Neural cell (in vitro differentiated cells): Measurements from ENCODE around the gene SCAF4.

Source experiments
- EZH2 ChIP-seq: fragments of 200-600, 300-800 bp; shearing (Covaris generic), sonication (generic); IDR thresholded peaks from 2 replicates; pipeline ENCODE4 v1.6.1; 2014; ENCODE audit warnings: antibody characterized with exemption, low read length, borderline replicate concordance, mild to moderate bottlenecking; ENCODE audit not compliant: insufficient read depth, poor library complexity, severe bottlenecking
- TF ChIP-seq, protein P1 (sequence below): fragments of 450-650 bp; IDR thresholded peaks from 2 replicates; pipeline ENCODE4 v1.5.1; 2014; ENCODE audit warnings: antibody characterized with exemption, mild to moderate bottlenecking, moderate library complexity; ENCODE audit not compliant: poor library complexity, severe bottlenecking

DNA sequence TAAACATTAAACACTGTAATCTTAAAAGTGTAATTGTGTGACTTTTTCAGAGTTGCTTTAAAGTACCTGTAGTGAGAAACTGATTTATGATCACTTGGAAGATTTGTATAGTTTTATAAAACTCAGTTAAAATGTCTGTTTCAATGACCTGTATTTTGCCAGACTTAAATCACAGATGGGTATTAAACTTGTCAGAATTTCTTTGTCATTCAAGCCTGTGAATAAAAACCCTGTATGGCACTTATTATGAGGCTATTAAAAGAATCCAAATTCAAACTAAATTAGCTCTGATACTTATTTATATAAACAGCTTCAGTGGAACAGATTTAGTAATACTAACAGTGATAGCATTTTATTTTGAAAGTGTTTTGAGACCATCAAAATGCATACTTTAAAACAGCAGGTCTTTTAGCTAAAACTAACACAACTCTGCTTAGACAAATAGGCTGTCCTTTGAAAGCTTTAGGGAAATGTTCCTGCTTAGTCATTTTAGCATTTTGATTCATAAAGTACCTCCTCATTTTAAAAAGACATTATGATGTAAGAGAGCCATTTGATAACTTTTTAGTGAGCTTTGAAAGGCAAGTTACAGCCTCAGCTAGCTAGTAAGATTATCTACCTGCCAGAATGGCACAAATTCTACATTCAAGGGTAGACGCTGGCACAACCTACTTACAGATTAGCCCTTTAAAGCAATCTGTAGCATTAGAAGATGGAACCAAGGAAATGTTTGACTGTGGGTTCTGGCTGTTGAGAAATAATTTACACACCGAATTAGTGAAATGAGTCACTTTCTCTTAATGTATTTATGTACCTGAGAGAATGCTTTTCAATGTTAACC lies 63.0 kb downstream of the SCAF4 start:
- TF ChIP-seq, protein P1, sequence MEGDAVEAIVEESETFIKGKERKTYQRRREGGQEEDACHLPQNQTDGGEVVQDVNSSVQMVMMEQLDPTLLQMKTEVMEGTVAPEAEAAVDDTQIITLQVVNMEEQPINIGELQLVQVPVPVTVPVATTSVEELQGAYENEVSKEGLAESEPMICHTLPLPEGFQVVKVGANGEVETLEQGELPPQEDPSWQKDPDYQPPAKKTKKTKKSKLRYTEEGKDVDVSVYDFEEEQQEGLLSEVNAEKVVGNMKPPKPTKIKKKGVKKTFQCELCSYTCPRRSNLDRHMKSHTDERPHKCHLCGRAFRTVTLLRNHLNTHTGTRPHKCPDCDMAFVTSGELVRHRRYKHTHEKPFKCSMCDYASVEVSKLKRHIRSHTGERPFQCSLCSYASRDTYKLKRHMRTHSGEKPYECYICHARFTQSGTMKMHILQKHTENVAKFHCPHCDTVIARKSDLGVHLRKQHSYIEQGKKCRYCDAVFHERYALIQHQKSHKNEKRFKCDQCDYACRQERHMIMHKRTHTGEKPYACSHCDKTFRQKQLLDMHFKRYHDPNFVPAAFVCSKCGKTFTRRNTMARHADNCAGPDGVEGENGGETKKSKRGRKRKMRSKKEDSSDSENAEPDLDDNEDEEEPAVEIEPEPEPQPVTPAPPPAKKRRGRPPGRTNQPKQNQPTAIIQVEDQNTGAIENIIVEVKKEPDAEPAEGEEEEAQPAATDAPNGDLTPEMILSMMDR = no peak
- no peak for TF ChIP-seq EZH2
